K562 treated with DMSO at 1 percent for 24 hours (cell line): ENCODE results near the gene LZTFL1. TPM values are rescaled to one million over a fixed set of nuclear protein-coding genes. Genes with fewer than 3 reads are reported as not detected.

ENCODE experiments used
- total RNA-seq: library from RNA; unstranded; fragments of 300-600 nt; gene quantifications from 2 replicates; pipeline ENCODE4 v1.2.3, GENCODE V29; 2022; ENCODE audit warnings: low read depth; ENCODE audit not compliant: insufficient read depth

The LZTFL1 gene
- 4.4 and 4.8 TPM in 2 replicates for total RNA-seq

GRCh38 chr3:45841757-45842491 lies at the start of gene LZTFL1:
Gene LZTFL1, minus strand, starts transcription at chr3:45842119. Its CDS starts 128 bp downstream, at chr3:45841991.

GRCh38 chr3:45885979-45886705 lies 44.2 kb upstream of the LZTFL1 start, which contains the start of gene CCR9:
Gene CCR9, plus strand, starts transcription at chr3:45886543. Its CDS starts 8,391 bp downstream, at chr3:45894934.

GRCh38 chr3:45795882-45796765 lies 45.8 kb downstream of the LZTFL1 start, which contains the start of gene SLC6A20:
Gene SLC6A20, minus strand, starts transcription at chr3:45796536. Its CDS starts 117 bp downstream, at chr3:45796419.

Other genes starting within 250 kb of the LZTFL1 start
- gene LIMD1, start 247.4 kb downstream of the LZTFL1 start, total RNA-seq, result 15.1 and 18.5 TPM in 2 replicates
- 23.7 and 26.4 TPM in 2 replicates for gene SACM1L, start 152.7 kb downstream of the LZTFL1 start, total RNA-seq
- gene SLC6A20, start 45.6 kb downstream of the LZTFL1 start, total RNA-seq, result not detected in 2 replicates
- gene CCR9, start 44.4 kb upstream of the LZTFL1 start, total RNA-seq, result not detected in 2 replicates
- not detected in 2 replicates for gene CXCR6, start 101.3 kb upstream of the LZTFL1 start, total RNA-seq
- gene FYCO1, start 153.7 kb upstream of the LZTFL1 start, total RNA-seq, result 7.5 and 9.6 TPM in 2 replicates
- gene XCR1, start 185.4 kb upstream of the LZTFL1 start, total RNA-seq, result not detected in 2 replicates